Measurements from ENCODE around the gene AIRE.
"Not testable (repeated sequence)": the region's sequence is repeated elsewhere in the genome, so short reads cannot be mapped to it uniquely, and the experiment has no call there.

The AIRE gene

DNA sequence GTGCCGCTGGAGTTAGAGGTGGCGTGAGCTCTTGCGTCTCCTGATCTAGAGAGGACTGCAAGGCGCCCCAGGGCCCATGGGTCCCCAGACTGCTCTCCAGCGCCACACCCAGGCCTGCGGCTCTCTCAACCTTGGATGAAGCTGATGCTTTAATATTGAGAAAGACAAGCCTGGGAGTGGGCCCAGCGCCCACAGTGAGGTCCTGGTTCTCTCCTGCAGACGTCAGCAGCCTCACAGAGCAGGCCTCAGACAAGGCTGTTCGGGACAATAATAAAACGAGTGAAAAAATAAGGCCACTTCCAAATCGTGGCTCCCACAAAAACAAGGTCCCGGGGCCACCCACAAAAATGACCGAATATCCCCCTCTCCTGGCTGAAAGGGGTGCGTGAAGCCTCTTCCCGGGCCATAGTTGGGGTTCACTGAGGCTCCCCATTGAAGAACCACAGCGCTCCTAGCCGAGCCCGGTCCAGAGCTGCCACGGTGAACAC is 18.0 kb upstream of the AIRE start:
- no peak for DNase-seq (ENCODE audit: low spot score)

DNA sequence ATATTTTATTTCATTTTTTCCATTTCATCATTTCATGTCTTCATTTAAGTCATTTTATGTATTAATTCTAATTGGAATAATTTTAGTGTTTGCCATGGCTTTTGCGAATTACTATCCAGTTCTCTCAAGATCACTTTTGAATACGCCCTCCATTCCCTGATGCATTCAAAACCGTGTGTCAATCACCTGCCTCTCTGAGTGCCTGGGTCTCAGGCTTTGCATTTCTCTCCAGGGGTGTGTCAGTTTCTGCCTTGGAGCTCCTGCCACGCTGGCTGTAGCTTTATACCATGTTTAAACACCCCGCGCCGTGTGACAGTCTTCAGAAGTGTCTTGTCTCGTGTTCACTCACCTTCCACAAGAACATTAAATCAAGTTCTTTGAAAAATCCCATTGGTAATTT is 16.6 kb upstream of the AIRE start:
- DNase-seq (ENCODE audit: low spot score), result no peak

DNA sequence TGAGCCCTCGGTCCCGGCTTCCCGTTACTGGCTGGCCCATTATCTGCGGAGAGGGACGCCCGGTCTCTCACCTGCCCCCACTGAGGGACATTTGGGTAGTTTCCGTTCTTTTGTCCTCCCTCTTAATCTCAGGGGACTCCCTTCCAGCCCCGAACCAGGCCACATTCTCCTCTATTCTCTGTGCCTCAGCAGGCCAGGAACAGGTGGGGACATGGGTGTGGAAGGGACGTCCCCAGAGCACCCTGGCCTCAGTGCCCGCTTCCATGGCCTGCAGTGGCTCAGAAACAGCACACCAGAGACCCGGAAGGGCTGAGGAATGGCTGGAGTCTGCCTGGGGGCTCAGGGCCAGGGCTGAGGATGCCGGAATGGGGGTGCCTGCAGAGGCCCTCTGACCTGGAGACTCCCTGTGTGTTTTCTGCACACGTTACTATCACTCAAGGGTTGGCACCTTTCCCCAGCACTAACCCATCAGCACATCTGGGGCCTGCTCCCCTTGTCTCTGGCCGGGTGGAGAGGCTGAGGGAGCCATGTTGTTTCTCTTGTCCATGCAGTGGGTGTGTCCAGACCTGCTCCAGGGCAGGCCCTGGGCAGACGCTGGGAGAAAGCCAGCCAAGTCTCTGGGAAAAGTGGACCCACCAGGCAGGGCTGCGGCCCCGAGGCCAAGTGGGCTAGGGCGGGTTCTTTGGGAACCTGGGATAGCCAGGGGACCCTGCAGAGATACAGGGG is 14.0 kb upstream of the AIRE start:
- no peak for DNase-seq (ENCODE audit: low spot score)

DNA sequence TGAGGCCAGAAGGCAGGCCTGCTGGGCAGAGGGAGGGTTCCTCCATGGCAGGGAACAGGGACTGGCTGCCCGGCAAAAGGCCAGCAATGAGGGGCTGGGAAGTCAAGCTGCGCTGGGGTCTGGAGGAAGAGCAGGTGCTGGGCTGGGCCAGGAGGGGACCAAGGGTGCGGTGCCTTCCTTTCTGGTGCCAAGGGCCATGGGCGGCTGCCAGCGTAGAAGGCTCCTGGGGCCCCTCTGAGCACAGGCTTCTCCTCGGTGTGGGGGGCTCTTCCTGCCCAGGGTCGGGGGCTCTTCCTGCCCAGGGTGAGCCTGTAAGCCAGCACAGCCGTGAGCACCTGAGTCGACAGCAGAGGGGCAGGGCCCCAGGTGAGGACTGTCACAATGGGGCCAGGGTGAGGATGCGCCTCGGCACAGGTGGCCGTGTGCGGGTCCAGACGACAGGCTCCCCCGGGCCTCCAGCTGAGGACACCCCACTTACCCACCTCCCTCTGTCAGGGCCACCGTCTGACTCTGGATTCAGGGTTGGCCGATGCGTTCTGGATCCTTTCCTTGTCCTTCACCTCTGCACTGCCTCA is 13.3 kb upstream of the AIRE start:
- DNase-seq (ENCODE audit: low spot score), result no peak

DNA sequence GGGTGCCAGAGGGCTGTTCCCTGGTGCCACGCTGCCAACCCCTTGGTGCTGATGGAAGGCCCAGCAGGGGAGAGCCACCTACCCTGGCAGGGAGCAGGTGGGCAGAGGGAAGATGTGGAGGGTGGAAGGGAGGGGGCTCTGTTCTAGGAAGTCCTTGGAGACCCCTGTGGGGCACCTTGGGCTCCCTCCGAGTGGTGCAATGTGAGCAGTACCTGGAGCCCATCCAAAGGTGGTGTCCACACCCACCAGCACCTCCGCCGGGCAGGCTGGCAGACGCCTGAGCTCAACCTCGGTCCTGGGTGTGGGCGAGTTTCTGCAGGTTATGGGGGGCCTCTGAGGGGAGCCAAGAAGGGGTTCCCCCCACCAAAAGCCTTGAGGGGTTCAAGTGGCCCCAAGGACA is 12.6 kb upstream of the AIRE start:
- no peak for DNase-seq (ENCODE audit: low spot score)

DNA sequence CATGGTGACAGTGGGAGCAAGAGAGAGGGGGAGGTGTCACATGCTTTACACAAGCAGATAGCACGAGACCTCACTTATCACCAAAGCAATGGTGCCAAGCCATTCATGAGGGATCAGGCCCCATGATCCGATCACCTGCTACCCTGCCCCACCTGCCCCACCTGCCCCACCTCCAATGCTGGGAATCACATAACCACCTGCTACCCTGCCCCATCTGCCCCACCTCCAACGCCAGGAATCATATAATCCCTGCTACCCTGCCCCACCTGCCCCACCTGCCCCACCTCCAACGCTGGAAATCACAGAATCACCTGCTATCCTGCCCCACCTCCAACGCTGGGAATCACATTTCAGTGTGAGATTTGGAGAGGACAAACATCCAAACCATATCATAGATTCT is 10.6 kb upstream of the AIRE start:
- no peak for DNase-seq (ENCODE audit: low spot score)

DNA sequence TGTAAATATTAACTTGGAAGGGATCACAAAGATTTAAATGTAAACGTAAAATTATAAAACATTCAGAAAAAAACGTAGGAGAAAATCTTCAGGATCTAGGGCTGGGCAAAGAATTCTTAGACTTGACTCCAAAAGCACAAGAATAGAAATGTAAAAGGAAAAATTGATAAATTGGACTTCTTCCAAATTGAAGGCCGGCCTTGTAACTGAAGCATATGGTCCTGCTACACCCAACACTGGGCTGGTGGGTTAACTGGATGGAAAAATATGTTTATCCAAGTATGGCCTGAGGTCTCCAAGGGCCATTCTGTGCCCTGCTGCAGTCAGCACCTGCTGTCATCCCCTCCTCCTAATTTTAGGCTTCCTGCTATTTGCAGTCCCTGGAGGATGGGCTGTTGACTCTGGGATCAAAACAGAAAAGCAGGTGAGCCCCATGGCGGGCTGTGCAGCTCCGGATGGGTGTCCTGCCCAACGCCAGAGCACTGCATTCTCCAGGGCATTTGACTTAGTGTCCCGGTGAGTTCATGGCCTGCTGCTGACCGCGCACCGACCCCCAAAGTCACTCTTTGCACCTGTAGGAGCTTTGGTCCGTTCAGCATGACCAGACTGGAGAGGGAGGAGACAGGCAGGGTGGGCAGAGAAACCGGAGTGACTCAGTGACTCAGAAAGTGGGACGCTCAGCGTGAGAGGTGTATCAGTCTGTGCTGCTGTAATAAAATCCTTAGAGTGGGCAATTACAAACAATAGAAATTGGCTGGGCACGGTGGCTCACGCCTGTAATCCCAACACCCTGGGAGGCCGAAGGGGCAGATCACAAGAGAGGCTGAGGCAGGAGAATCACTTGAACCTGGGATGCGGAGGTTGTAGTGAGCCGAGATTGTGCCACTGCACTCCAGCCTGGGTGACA is 6.1 kb upstream of the AIRE start:
- DNase-seq (ENCODE audit: low spot score), result no peak

DNA sequence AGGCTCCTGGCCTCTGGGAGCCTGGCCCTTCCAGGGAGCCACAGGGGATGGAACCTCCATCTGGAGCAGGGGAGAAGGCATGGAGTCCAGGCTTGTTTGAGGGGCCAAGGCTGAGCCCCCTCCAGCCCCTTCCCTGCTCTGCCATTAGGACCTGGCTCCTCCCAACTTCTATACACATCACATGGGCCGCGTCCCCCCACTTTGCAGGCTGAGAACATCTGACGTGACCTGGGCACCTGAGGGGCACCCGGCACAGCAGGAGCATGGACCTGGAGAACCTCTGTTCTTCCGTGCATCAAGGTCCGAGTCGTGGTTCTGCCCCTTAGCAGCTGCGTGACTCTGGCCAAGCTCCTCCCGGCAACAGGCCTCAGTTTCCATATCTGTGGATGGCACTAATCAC is 3.9 kb upstream of the AIRE start:
- DNase-seq (ENCODE audit: low spot score), result no peak

DNA sequence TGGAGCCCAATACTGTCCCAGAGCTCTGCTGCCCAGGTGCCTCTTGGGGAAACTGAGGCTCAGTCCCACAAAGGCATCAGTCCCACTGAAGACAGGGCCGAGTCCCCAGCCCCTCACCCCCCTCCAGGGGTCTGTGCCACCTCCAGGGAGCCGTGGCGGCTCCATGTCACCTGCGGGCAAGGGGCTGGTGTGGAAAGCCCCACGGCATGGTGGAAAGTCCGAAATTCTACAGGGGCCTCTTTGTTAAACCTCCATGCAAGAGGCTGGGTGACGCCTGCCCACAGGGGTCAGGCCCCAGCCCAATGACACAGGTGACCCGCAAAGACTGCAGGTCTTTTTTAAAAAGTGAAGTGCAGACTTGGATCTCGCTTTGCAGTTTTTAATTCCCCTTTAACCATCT is 3.3 kb upstream of the AIRE start:
- no peak for DNase-seq (ENCODE audit: low spot score)

DNA sequence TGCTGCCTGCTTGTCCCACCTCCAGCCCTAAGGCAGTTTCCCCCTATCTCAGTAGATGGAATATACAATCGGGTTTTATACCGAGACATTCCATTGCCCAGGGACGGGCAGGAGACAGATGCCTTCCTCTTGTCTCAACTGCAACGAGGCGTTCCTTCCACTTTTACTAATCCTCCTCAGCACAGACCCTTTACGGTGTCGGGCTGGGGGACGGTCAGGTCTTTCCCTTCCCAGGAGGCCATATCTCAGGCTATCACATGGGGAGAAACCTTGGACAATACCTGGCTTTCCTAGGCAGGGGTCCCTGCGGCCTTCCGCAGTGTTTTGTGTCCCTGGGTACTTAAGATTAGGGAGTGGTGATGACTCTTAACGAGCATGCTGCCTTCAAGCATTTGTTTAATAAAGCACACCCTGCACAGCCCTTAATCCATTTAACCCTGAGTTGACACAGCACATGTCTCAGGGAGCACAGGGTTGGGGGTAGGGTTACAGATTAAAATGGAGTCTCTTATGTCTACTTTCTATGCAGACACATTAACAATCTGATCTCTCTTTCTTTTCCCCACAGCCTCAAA is 2.4 kb upstream of the AIRE start:
- DNase-seq (ENCODE audit: low spot score), result not testable (repeated sequence)

DNA sequence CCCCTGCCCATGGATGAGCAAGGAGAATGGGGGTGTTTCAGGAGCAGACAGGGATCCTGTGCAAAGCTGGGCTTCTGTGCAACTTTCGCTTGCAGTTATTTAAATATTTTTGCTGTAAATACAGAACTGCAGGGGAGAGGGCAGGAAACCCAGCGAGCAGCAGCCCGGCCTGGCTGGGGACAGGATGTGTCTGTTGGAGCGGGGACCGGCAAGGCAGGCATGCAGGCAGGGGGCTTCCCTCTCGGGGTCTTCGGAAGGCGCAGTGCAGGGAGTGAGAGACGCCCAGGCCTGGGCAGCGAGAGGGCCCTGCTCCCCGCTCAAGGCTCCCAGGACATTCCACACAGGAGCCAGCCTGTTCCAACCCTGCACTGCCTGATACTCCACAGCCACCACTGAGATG is 1.7 kb upstream of the AIRE start:
- DNase-seq (ENCODE audit: low spot score), result no peak

DNA sequence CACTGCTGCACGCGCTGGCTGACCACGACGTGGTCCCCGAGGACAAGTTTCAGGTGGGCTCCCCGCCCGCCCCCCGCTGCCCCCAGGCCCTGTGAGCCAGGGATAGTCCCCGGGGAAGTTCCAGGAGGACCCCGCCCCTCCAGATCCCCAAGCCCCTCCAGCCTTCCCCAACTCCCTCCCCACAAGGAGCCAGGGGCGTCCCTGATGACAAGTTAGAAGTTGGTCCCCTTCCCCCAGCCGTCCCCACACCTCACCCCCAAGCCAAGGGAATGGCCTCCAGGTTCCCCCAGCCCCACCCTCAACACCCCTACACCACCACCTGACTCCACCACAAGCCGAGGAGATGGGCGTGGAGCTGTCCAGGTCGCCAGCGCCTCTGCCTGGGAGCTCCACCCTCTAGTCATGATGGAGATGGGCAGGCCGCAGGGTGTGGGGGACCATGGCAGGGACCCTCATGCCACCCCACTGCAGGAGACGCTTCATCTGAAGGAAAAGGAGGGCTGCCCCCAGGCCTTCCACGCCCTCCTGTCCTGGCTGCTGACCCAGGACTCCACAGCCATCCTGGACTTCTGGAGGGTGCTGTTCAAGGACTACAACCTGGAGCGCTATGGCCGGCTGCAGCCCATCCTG is 525 bp downstream of the AIRE start:
- DNase-seq (ENCODE audit: low spot score), result no peak

DNA sequence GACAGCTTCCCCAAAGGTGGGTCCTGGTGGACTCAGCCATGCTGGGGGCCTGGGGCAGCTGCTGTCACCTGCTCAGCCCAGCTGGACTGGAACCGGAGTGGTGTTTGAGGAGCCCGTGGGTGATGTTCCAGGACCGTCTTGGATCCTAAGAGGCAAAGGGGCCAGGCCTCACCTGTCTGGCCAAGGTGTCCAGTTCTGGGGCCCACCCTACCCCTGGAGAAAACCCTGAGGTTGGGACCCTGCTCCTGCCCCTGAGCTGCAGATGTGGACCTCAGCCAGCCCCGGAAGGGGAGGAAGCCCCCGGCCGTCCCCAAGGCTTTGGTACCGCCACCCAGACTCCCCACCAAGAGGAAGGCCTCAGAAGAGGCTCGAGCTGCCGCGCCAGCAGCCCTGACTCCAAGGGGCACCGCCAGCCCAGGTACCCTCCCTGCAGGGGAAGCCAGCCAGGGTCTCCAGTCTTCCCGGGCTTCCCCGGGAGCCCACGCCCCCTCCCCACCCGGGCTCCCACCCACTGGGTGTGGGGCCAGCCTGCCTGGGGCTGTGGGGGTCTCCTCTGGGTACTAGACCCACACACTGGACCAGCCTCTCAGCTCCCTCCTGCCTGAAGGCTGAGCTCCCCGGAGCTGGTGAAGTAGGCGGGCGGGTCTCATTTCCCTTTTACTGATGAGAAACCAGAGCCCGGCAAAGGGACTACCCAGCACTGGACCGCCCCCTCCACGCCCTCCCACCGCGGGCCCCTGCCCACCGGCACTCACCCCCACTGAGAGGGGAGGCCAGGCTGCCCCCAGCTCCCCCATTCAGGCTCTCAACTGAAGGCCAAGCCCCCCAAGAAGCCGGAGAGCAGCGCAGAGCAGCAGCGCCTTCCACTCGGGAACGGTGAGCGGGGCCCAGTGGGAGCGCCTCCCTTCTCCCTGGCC is 1.3 kb downstream of the AIRE start:
- DNase-seq (ENCODE audit: low spot score), result no peak

DNA sequence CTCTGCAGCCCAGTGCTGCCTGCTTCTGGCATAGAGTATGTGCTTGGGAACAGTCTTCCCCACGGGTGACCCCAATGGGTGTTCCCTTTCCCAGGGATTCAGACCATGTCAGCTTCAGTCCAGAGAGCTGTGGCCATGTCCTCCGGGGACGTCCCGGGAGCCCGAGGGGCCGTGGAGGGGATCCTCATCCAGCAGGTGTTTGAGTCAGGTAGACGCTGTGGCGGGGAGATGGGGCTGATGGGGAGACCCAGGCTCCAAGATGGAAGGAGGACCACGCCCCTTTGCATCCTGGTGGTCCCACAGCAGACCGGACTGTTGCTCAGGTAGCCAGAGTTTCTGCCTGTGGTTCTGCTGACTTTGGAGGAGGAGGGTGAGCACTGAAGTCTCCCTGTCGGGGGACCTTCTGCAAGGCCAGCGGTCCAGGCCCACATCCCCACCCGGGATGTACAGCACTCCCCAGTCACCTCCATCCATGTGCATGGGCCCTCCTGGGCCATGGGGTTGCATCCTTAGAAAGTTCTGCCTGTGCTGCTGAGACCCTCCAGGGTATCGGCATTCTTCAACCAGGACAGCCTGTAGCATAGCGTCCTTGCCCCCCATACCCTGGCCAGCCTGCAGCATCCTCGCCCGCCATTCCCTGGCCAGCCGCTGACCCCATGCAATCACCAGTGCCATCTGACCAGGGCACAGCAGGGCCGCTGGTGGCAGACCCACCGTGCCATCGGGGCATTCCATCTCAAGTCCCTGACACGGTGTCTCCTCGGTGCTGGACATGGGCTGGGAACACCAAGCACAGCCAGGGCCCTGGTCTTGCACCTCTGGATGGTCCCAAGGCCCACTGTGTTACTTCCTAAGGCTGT is 2.8 kb downstream of the AIRE start:
- no peak for DNase-seq (ENCODE audit: low spot score)

DNA sequence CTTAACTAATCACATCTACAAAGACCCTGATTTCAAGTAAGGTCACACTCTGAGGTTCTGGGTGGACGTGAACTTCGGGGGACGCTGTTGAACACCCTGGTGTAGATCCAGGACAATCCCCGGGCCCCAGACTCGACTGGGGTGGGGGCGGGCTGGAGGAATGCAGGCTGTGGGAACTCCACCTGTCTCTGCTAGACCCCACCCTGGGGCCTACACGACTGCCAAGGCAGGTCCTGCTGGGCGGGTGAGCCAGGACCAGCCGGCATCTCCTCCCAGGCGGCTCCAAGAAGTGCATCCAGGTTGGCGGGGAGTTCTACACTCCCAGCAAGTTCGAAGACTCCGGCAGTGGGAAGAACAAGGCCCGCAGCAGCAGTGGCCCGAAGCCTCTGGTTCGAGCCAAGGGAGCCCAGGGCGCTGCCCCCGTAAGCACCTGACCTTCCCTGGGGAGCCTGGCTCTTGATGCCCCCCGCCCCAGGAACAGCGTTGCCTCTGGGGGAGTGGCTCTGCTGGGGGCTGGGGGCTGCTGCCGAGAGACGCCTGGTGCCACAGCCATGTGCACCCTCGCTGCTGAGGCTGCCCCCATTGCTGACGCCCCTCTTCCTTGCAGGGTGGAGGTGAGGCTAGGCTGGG is 3.8 kb downstream of the AIRE start:
- no peak for DNase-seq (ENCODE audit: low spot score)

DNA sequence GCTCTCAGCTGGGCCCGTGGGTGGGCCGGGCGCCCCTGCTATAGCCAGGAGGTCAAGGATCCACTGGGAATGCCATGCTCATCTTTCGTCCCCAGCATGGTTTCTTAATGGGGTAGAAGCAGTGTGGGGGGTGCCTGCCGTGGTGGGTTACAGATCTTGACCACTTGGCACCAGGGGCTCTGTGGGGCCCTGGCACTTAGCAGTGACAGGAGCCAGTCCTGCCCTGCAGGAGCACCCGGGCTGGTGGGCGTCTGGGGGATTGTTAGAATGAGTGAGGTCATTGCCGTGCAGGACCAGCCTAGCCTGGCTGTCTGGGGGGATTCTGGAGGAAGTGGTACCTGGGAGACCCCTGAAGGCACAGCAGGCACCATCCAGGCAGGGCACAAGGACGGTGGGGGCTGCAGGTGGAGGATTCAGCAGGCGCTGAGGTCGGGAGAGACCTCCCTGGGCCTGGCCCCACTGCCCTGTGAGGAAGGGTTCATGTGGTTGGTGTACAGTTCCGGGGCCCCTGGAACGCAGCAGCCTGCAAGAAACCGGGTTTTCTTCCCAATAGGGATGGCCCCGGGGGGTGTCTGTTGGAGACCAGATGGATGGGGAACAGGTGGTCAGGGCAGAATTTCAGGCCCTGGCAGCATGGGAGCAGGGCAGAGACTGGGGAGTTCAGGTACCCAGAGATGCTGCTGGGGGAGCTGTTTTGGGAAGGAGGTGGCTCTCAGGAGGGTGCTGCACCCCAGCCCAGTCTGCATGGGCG is 4.8 kb downstream of the AIRE start:
- DNase-seq (ENCODE audit: low spot score), result no peak

DNA sequence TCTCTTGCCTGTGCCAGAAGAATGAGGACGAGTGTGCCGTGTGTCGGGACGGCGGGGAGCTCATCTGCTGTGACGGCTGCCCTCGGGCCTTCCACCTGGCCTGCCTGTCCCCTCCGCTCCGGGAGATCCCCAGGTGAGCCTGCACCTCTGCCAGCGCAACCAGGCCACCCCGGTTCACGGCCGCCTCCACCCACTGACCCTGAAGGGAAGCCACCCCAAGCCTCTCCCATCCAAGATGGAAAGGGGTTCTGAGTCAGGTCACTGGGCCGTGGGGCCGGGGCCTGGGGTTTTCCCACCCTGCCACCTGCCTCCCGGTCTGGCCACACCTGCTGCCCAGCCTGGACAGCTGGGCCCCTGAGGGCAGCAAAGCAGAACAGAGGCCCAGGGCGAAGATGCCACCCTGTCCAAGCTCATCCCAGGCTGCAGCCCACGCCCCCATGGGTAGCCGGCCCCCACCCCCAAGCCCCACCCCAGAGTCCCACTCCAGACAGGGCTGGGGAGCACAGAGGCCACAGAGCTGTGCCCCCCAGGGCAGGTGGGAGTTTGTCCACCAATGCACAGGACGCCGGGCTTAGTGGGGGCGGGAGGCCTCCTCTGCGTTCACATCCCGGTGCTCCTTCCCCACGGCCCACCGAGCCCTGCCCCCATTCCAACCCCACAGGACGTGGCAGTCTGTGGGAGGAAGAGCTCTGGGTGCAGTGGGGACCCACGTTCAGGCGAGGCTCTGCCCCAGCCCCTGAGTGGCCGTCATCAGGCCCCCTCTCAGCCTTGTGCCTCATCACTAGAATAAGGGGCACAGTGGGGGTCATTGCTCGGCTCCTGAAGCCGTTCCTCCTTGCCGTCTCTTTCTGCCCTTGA is 5.6 kb downstream of the AIRE start:
- no peak for DNase-seq (ENCODE audit: low spot score)
